CMK (cell line): Measurements from ENCODE around the gene MGMT.

ENCODE experiments used
- DNase-seq: peaks from one replicate; pipeline ENCODE4 v3.0.0-alpha.2; 2010; ENCODE audit warnings: low read depth

The MGMT gene

DNA sequence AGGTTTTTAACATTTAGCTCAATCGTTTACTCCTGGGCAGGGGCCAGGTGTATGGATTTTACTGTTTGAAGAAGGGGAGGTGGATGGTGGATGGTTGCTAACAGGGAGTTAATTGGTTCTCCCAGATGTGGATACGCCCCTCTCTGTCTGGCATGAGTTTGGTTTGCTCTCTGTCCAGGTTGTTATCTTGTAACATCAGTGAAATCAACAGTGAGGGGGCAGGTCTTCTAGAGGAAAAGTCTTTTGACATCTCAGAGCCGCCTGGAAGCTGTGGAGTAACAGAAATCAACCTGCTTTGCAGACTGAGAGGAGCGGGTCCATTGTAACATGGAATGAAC is 243.4 kb downstream of the MGMT start:
- no peak for DNase-seq

GRCh38 chr10:129711291-129711690 is 244.2 kb downstream of the MGMT start:
- DNase-seq, result no peak

DNA sequence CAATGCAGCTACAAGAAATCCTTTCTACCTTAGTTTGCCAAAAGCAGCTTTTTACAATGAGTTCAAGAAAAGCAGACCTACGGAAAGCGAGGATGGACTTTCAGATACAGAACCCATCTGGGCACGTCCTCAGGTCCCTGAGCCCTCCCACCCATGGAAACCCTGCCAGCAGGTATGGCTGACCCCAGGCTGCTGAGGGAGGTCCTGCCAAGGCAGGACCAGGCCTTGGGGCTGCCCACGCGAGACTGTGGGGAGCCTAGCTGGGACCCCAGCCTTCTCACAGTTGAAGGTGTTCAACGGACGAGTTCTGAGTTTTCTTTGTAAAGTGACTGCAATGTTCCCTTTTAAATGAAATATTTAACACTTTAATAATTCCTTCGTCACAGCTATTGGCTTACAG is 245.0 kb downstream of the MGMT start:
- DNase-seq, result no peak

DNA sequence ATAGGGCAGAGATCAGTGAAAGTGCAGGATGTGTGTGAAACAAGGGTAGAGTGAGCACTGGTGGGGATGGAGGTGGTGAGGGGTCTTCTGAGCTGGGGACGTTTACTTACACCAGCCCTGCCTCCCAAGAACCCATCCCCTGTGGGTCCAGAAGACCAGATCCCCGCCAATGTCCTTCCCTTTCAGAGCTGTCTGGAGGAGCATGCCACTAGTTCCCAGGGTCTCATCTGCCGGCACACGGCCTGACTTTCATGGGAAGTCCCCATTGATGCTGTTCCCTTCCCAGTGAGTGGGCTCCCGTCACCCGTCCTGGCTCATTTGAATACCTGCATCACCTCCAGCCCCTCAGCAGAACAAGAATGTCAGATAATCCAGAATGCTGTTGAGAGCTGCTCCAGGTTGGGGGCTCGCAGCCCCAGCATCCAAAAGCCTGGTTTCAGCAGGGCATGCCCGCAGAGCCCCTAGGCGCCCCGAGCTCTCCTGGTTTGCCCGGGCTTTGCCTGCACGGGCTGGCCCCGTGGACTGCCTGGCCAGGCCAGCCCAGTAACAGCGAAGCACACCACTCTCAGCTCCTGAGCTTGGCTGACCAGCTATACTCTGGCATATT is 246.7 kb downstream of the MGMT start:
- DNase-seq, result no peak

GRCh38 chr10:129715805-129716204 is 248.8 kb downstream of the MGMT start:
- no peak for DNase-seq

DNA sequence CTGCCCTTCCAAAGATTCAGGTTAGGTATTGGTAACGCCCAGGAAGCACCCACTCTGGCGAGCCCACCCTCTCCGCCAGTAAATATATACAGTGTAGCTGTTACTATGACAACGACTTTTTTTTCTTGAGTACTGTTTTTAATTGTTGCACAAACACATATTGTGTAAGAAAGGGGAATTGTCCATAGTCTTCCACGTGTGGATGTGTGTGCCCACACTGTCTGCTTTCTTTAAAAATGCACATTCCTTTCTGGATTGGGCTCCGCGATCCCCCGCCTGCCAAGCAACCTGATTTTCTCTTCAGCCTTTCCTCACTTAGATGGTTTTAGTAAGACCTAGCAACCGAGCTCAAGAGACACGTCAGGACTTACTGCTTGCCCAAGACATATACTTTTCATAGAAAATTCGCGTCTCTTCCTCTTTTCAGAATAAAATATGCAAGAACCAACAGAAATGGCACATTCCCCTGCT is 249.2 kb downstream of the MGMT start:
- DNase-seq, result no peak

DNA sequence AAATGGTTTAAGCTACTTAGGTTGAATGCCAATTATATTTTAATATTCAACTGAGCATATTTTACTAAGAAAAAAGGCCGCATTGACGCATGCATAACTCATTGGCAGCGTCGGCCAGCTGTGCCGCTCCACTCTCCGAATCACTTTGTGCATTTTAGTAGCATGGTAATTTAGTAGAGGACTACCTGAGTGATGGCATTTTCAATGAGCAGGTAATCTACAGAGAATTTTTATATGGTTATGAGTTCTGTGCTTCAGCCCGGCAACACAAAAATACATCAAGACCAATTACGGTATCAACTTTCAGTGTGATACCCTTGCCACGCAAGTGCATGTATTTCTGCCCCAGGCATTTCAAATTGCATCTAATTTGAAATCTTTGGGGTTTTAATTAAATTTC is 249.8 kb downstream of the MGMT start:
- DNase-seq, result no peak

DNA sequence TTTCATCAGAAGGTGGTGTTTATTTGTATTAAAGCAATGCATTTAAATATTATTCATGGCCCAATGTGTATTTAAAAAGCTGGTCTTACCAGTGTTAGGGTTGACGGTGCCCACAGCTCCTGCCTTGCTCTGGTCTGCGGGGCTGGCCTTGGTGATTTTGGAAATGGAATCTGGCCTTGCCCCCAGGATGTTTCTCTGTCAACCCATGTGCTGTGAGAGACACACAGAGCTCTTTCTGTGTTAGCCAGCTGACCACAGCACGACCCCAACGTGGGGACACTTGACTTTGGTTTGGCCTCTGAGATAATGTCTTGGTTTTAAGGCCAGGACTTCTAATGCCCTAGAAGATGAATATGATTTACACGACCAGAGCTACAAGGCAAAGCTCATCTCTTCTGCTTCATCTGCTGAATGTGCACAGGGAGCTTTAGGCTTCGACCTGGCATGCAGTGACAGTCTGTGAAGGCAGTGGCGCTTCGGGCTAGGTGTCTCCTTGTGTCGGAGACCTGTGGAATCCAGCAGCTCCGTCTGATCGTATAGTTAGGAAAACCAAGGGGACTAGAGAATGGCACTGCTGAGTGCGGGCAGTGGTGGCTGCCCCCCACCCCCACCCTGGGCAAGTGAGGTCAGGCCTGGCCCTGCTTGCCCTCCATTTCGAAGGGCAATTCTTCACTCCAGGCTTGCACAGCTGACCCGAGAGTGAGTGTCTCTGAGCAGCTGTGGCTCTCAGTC is 250.9 kb downstream of the MGMT start:
- no peak for DNase-seq

DNA sequence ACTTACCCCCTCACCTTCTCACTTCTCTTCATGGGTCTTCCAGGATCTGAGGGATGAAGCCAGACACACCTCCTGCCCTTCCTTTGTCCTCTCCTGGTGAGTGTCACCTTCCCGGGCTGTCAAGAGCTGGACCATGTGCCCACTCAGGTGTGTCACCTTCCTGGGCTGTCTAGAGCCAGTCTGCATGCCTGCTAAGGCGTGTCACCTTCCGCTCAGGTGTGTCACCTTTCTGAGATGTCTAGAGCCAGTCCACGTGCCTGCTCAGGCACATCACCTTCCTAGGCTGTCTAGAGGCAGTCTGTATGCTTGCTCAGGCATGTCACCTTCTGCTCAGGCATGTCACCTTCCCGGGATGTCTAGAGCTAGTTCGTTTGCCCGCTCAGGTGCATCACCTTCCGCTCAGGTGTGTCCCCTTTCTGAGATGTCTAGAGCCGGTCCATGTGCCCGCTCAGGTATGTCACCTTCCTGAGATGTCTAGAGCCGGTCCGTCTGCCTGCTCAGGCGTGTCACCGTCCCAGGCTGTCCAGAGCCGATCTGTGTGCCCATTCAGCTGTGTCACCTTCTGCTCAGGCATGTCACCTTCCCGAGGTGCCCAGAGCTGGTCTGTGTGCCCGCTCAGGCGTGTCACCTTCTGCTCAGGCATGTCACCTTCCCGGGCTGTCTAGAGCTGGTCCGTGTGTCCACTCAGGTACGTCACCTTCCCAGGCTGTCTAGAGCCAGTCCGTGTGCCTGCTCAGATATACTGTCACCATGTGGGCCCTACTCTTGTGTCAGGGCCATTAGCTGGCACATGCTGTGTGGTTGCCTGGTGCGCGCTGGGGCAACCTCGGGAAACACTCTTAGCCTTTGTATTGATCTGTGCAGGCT is 251.7 kb downstream of the MGMT start:
- no peak for DNase-seq

- DNase-seq, result no peak
Observed at GRCh38 chr10:129719415-129719739, 252.3 kb downstream of the MGMT start.

DNA sequence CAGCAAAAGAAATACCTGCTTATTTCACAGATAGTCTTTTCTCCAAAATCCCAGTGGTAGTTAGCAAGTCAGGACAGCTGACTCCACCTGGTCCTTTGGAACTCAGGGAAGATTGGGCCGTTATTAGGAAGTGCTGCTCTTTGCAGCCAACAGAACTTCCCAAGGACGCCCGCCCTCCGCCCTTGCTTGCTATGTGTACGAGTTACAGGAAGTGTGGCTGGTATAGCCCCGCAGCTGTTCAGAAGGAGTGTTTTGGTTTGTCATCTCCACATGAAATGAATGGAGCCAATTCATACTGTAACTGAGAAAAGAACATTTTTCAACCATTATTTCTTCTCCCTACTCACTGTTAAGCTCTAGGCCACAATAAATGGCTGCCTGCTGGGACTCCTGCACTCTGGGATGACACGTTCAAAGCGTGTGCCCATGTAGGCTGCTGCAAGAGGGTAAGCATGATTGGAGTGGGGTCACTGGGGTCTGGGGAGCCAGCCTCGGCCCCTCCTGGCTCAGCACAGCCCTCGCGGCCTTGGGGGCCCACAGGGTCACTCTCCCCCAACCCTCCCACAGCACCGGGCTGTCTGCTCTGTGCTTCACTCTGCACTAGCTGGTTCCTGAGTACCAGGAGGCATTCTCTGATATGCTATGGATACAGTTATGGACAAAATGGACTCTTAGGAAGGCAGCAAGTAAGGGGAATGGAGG is 253.0 kb downstream of the MGMT start:
- DNase-seq, result no peak

- no peak for DNase-seq
Observed at GRCh38 chr10:129725011-129725410, 258.0 kb downstream of the MGMT start.

- DNase-seq, result no peak
Observed at GRCh38 chr10:129725482-129725881, 258.4 kb downstream of the MGMT start.

DNA sequence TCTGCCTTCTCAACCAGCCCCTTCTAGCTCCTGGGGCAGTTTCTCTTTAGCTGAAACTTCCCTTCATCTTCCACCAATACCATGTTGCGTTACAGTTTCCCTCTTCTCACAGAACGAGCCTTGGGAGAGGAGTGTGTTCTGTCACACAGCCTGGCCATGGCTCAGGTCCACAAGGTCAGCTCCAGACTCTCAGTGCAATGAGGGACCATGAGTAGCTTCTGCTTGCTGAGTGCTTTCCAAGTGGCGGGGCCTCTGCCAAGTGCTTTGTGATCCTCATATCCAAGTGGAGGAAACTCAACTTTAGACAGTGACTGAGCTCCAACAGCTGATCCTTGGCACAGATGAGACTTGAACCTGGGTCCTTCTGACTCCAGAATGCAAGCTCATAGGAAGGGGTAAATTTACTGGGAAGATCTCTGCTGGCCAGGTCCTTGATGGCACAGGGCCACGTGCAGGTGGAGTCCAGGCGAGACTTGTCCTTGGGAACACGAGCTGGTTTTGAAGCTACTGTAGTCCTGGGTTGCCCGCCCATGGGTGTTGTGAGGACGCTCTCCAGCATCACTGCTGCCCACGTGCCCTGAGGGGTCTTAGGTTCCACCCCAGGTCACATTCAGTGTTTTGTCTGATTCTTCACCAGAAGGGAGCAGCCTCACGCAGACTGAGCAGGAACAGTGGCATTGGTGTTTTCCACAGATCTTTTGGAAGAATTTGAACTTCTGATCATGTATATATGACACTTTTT is 259.0 kb downstream of the MGMT start:
- no peak for DNase-seq

GRCh38 chr10:129727071-129727470 is 260.0 kb downstream of the MGMT start:
- DNase-seq, result no peak

DNA sequence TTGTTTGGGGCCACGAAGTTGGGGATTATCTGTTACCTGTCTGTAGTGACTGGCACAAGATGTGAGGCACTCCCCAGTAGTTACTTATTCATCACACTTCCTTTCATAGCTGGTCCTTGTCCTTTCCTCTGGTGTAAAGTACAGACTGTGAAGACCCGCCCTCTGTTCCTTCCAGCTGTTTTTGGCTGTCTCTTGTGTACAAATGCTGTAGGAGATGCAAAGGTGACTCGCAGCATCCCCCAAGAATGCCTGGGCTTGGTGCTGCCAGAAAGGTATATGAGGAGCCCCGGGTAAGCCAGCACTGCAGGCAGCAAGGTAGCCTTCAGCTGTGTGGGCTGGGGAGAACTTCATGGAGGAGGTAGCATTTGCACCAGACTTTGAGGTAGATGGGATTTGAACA is 260.5 kb downstream of the MGMT start:
- DNase-seq, result no peak

- DNase-seq, result no peak
Observed at GRCh38 chr10:129728246-129728820, 261.3 kb downstream of the MGMT start.

DNA sequence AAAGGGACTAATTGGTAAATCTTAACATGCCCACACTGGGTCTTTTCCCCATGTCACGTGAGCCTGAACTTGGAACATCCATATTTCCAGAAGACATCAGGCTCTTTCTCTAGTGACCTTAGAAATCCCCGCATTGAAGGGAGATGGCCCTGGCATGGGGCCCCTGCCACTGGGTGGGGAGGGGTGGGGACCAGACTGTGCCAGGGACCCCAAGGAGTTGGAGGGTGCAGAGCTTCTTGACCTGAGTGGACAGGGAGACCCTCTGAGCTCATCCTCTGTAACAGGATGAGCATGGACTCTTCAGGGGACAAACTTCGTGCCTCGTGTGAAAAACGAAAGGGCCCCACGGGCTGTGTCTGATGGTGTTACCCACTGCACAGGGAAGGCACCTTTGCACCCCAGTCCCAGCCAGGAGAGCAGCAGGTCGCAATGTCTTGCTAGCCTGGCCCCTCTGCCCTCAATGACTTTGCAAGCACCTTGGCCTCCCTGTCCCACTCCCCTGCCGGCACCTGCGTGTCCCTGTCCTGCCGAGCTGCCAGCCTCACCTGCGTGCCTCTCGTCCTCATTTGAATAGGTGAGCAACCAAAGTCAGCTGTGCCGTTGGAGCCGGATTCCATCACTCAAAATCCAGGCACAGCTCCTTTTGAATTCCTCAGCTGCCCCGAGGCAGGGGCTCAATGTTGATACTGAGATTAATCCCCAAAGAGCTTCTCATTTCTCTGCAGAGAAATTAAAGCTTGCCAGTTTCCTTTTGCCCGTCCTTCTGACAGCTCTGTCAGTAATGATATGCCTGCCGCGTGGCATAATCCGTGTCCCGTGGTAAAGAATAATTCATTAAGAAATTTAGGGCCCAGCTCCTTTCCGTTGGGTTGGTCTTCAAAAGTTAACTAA is 262.1 kb downstream of the MGMT start:
- DNase-seq, result no peak

GRCh38 chr10:129730272-129730992 is 263.4 kb downstream of the MGMT start:
- DNase-seq, result no peak

DNA sequence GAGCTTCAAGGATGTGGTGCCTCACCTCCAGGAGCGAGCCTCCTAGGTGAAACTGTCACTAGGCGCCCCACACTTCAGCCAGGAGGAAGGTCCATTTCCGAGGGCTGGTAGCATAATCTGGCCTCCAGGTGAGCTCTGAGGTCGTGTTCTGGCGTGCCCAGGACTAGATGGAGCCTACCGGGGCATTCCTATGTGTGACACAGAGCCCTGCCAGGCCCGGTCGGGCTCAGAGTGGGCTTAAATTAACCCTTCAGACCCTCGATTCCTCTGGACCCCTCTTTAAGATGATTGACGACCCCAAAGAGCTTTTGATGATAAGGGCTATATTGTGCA is 263.9 kb downstream of the MGMT start:
- no peak for DNase-seq
